ENCODE results near the gene PLCG2.

DNA sequence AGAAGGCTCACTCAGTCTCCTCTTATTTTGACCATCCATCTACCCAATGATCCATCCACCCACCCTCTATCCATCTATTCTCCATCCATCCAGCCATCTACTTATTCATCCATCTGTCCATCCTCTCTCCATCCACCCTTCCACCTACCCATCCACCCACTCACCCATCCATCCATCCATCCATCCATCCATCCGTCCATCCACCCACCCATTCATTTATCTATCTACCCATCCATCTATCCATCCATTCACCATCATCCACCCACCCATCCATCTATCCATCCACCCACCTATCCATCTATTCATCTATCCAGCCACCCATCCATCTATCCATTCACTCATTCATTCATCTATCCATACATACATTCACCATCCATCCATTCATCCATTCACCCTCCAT, 45.8 kb upstream of the PLCG2 start:
- TF ChIP-seq POLR2A (IDR thresholded peaks at IDR 0.05; ENCODE audit: low read length): no peak
- TF ChIP-seq GATA1 (IDR thresholded peaks at IDR 0.05; ENCODE audit: low read depth, low read length): no peak
